CD4-positive, alpha-beta T cell (primary cell): ENCODE data around the gene IER2. TPM values are rescaled to one million over a fixed set of nuclear protein-coding genes. Genes with fewer than 3 reads are reported as not detected.
A peak's percentile ranks its signal among the peaks of the same experiment; 100 is the strongest.

Experiments
- ATAC-seq: fragments of 200-7000 bp; cut with Tn5 transposase; one replicate; pipeline ENCODE4 v1.10.0; 2022; ENCODE audit warnings: mild to moderate bottlenecking; ENCODE audit not compliant: poor library complexity
- CTCF ChIA-PET: fragments of 350-600 bp; sonication (Branson Sonifier 250); formaldehyde crosslinking; loops from one replicate; lab custom pipeline; 2021; ENCODE audit warnings: antibody characterized with exemption, inconsistent platforms; lab: Charles Lee
- POLR2A ChIA-PET: fragments of 350-600 bp; sonication (Branson Sonifier 250); formaldehyde crosslinking; loops from one replicate; lab custom pipeline; 2021; ENCODE audit warnings: antibody characterized with exemption, inconsistent platforms; lab: Charles Lee
- DNase-seq, 14 experiments: peaks; one replicate each; pipeline ENCODE4 v3.0.0-alpha.2; 2013 to 2020; ENCODE audit warnings: mixed read lengths in 2 of 14
- H3K27ac ChIP-seq, 2 donors: one replicate each; pipeline versions ENCODE4 v1.5.1 to v1.7.0; 2013; ENCODE audit warnings: low read length in 2 of 2, low read depth in 1 of 2, mild to moderate bottlenecking in 1 of 2
- H3K27me3 ChIP-seq, 2 experiments: 1 replicate in 1 of 2; 2 replicates in 1 of 2; pipeline versions ENCODE4 v1.6.1 to v1.7.0; 2013; ENCODE audit warnings: low read length in 2 of 2, control low read depth in 1 of 2, mild to moderate bottlenecking in 1 of 2, moderate library complexity in 1 of 2; ENCODE audit not compliant: insufficient read depth in 2 of 2, control insufficient read depth in 1 of 2
- H3K36me3 ChIP-seq: one replicate; pipeline ENCODE4 v1.6.1; 2013; ENCODE audit warnings: low read length, control low read depth; ENCODE audit not compliant: insufficient read depth
- H3K4me1 ChIP-seq: one replicate; pipeline ENCODE4 v1.6.1; 2013; ENCODE audit warnings: low read length, control low read depth; ENCODE audit not compliant: insufficient read depth
- H3K4me3 ChIP-seq: one replicate; pipeline ENCODE4 v1.5.1; 2013; ENCODE audit warnings: mild to moderate bottlenecking, low read length, moderate library complexity
- H3K9me3 ChIP-seq, 2 experiments: 1 replicate in 1 of 2; 2 replicates in 1 of 2; pipeline versions ENCODE4 v1.6.1 to v1.7.0; 2013; ENCODE audit warnings: low read length in 2 of 2, mild to moderate bottlenecking in 2 of 2, control low read depth in 1 of 2, moderate library complexity in 1 of 2; ENCODE audit not compliant: control insufficient read depth in 1 of 2, insufficient read depth in 1 of 2
- H3K27ac Mint-ChIP-seq: one replicate; pipeline ENCODE4 v1.8.0; 2020; ENCODE audit warnings: mixed read lengths
- H3K27me3 Mint-ChIP-seq: one replicate; pipeline ENCODE4 v1.8.0; 2021; ENCODE audit warnings: mixed read lengths
- H3K36me3 Mint-ChIP-seq: one replicate; pipeline ENCODE4 v1.8.0; 2021; ENCODE audit warnings: low read depth, mixed read lengths
- H3K4me1 Mint-ChIP-seq: one replicate; pipeline ENCODE4 v1.8.0; 2021; ENCODE audit warnings: low read depth, mixed read lengths
- H3K4me3 Mint-ChIP-seq: one replicate; pipeline ENCODE4 v1.8.0; 2020; ENCODE audit warnings: mild to moderate bottlenecking, mixed read lengths
- H3K9me3 Mint-ChIP-seq: one replicate; pipeline ENCODE4 v1.8.0; 2020; ENCODE audit warnings: mixed read lengths
- CTCF ChIP-seq: fragments of 200-600 bp; IDR thresholded peaks from one replicate; pipeline ENCODE4 v1.8.0; 2022; ENCODE audit warnings: antibody characterized with exemption, mild to moderate bottlenecking
- intact Hi-C, 2 experiments: fragments of 100-400 bp; cut with DNase I in 1 of 2; cut with micrococcal nuclease in 1 of 2; formaldehyde crosslinking; loops; one replicate each; pipeline versions ENCODE4 v1.15.1 to v1.9.0; 2023 to 2025; cut with DNase I, micrococcal nuclease
- total RNA-seq, 174 experiments: library from RNA in 2 of 174; stranded (reverse) in 2 of 174; gene quantifications; one replicate each; pipeline ENCODE4 v1.2.3 and lab custom pipeline; 2021 to 2026

IER2 gene
- total RNA-seq, 2 experiments from 2014 or later = 254 to 255 TPM

DNA sequence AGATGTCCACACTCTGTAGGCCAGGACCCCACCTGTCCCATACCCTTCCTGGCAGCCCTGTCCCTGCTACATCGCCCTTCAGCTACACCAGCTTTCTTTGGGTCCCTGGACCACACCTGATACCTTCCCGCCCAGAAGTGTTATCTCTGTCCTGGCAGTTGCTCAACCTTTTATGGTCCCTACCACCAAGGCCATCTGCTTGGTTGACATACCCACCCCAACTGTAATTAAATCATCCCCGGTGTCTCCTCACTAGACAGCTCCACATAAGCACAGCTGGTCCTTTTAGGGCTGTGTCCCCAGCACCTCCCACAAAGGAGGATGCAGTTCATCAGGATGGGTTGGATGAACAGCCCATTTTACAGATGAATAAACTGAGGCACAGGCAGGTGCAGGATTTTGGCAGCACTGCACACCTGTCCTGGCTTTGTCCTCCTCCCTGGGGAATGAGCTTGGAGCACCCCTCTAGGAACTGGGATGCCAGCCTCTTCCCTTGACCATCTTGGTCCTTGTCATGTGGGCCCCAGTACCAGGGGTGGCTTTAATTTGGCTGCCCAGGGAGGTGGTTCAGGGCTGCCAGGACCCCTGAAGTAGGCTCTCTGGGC lies 19.2 kb upstream of the IER2 start:
- Histone ChIP-seq H3K9me3 (no peaks in the 10 kb centered on the region), H3K27ac (no peak overlapping the region), H3K4me3 (no peak overlapping the region), H3K4me1 (peaks cover 24% of the 10 kb centered on the region), H3K27me3 (no peaks in the 10 kb centered on the region), H3K36me3 (peaks cover 17% of the 10 kb centered on the region)
- H3K4me1 Mint-ChIP-seq = peaks cover 33% of the 10 kb centered on the region
- peak overlapping the region; percentile 33 for H3K27ac Mint-ChIP-seq
- H3K36me3 Mint-ChIP-seq = peaks cover 9% of the 10 kb centered on the region
- no peaks in the 10 kb centered on the region for H3K9me3 Mint-ChIP-seq
- TF ChIP-seq CTCF = no peak
- intact Hi-C loops = no loop called here
- CTCF ChIA-PET = no interaction called here
- ATAC-seq (no peak), DNase-seq (no peak)
- H3K4me3 Mint-ChIP-seq = no peak overlapping the region
- POLR2A ChIA-PET = interaction anchor here (1.1 kb wide), 1 partner anchor 18 kb away, joined by 3 read pairs; no protein-coding TSS in a partner anchor
- no peaks in the 10 kb centered on the region for H3K27me3 Mint-ChIP-seq

DNA sequence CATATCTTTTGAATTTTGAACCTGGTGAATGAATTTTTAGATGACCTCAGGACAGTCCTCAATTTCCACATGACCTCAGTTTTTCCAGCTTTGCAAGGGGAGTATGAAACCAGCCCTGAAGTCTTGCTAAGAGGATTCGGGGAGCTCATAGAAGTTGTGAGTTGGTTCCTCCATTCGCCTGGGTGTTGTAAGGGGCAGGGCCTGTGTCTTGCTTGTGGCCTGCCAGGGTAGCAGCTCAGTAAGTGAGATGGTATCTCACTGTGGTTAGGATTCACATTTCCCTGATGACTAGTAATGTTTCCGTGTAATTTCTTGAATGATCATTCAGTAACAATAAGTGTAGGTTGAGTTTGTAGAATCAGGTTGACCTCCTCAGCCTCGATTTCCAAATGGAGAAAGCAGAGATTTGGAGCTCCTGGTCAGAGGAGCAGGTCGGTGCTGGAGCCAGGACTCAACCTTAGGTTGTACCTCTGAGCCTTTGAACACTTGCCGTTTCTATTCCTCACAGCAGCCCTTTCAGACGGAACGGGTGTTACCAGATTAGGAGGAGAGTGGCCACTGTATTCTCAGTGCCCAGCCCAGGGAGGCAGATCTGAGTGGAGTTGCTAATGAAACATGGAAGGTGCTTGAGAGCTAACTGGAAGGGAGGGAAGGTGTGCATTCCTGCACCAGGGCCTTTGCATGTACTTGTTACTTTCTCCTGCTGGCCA lies 17.6 kb upstream of the IER2 start:
- H3K9me3 Mint-ChIP-seq = no peaks in the 10 kb centered on the region
- H3K9me3 ChIP-seq = no peaks in the 10 kb centered on the region
- H3K4me3 ChIP-seq = no peak overlapping the region
- intact Hi-C loops = no loop called here
- peak overlapping the region; percentile 80 for H3K27ac Mint-ChIP-seq
- H3K36me3 Mint-ChIP-seq = peaks cover 23% of the 10 kb centered on the region
- POLR2A ChIA-PET = interaction anchor here (0.9 to 1.1 kb wide), 3 partner anchors 18 to 33 kb away, joined by 3 to 11 read pairs (median 3); partner anchors contain the start of genes IER2 and STX10
- H3K4me1 ChIP-seq = peaks cover 24% of the 10 kb centered on the region
- H3K4me1 Mint-ChIP-seq = peaks cover 33% of the 10 kb centered on the region
- H3K4me3 Mint-ChIP-seq = no peak overlapping the region
- no peaks in the 10 kb centered on the region for H3K27me3 Mint-ChIP-seq
- no peaks in the 10 kb centered on the region for H3K27me3 ChIP-seq
- peak in 6 of 14 experiments; percentile 29 to 69 (median 48) for DNase-seq
- H3K36me3 ChIP-seq = peaks cover 27% of the 10 kb centered on the region
- CTCF ChIA-PET = interaction anchor here (0.7 to 1.6 kb wide), 5 partner anchors 17 to 63 kb away, joined by 3 to 7 read pairs (median 4); partner anchors contain the start of genes IER2 and STX10
- peak overlapping the region in 1 of 2 donors; percentile 15 for H3K27ac ChIP-seq
- no peak for TF ChIP-seq CTCF
- ATAC-seq = peak; percentile 95

- ChIA-PET POLR2A (interaction anchor here (0.9 kb wide), 1 partner anchor 34 kb away, joined by 3 read pairs; no protein-coding TSS in a partner anchor), CTCF (interaction anchor here (0.9 to 1.6 kb wide), 4 partner anchors 17 to 62 kb away, joined by 3 to 7 read pairs (median 4); partner anchors contain the start of genes IER2 and STX10)
- intact Hi-C loops = no loop called here
- Histone ChIP-seq H3K9me3 (no peaks in the 10 kb centered on the region), H3K27ac (no peak overlapping the region), H3K27me3 (no peaks in the 10 kb centered on the region), H3K4me1 (peaks cover 24% of the 10 kb centered on the region), H3K4me3 (no peak overlapping the region), H3K36me3 (peaks cover 34% of the 10 kb centered on the region)
- peaks cover 28% of the 10 kb centered on the region for H3K36me3 Mint-ChIP-seq
- peak overlapping the region; percentile 80 for H3K27ac Mint-ChIP-seq
- no peak for TF ChIP-seq CTCF
- no peaks in the 10 kb centered on the region for H3K9me3 Mint-ChIP-seq
- H3K4me3 Mint-ChIP-seq = no peak overlapping the region
- H3K4me1 Mint-ChIP-seq = peaks cover 26% of the 10 kb centered on the region
- H3K27me3 Mint-ChIP-seq = no peaks in the 10 kb centered on the region
- ATAC-seq = no peak
- no peak for DNase-seq
Observed at GRCh38 chr19:13133241-13133870, 16.9 kb upstream of the IER2 start.
